Measurements from ENCODE around the gene RFPL3. TPM values are rescaled to one million over a fixed set of nuclear protein-coding genes. Genes with fewer than 3 reads are reported as not detected.

RFPL3 gene
- total and polyA plus RNA-seq, 2 donors (not counting 3 experiments of a cell fraction or from before 2014, with no cell fraction given), result not detected

- no TSS peak for BruUV-seq (replicated peaks)
- Histone ChIP-seq H3K27ac (ENCODE audit: insufficient read depth, low read depth, low read length) (no peak overlapping the region), H2AFZ (ENCODE audit: low read depth, low read length) (no peak overlapping the region), H3K36me3 (ENCODE audit: control insufficient read depth in 2 of 2, extremely low read depth in 1 of 2, insufficient read depth in 2 of 2, low read length in 2 of 2) (no peaks in the 10 kb centered on the region), H4K20me1 (replicated peaks; ENCODE audit: control insufficient read depth, extremely low read depth, insufficient read depth, low read length) (no peaks in the 10 kb centered on the region), H3K4me1 (ENCODE audit: control insufficient read depth, extremely low read depth, insufficient read depth, low read length) (no peaks in the 10 kb centered on the region), H3K9me3 (replicated peaks; ENCODE audit: control insufficient read depth, insufficient read depth, low read length) (no peaks in the 10 kb centered on the region), H3K9ac (replicated peaks; ENCODE audit: extremely low read depth, insufficient read depth, low read length) (no peak overlapping the region), H3K79me2 (ENCODE audit: control insufficient read depth, insufficient read depth, low read length) (no peaks in the 10 kb centered on the region), H3K4me3 (replicated peaks in 1 of 3; ENCODE audit: insufficient read depth in 1 of 3, low read depth in 1 of 3, low read length in 3 of 3) (no peak overlapping the region), H3K4me2 (ENCODE audit: insufficient read depth, low read length) (no peak overlapping the region), H3K27me3 (ENCODE audit: control insufficient read depth in 2 of 2, insufficient read depth in 2 of 2, low read length in 2 of 2) (peaks cover 2 to 3% of the 10 kb centered on the region in 2 experiments), H3K9me1 (replicated peaks; ENCODE audit: control insufficient read depth, extremely low read depth, insufficient read depth, low read length) (no peaks in the 10 kb centered on the region)
- CTCF ChIA-PET, result interaction anchor here (0.7 kb wide), 1 partner anchor 399 kb away, joined by 4 read pairs; no protein-coding TSS in a partner anchor
- intact Hi-C loops (cut with micrococcal nuclease), result loop anchor here (5.0 kb wide), 2 partner anchors 239 to 274 kb away; no protein-coding TSS in a partner anchor
- TF ChIP-seq POLR2AphosphoS5 (IDR thresholded peaks at IDR 0.05; ENCODE audit: insufficient read depth, low read depth, low read length), result no peak
- no peak for TF ChIP-seq MYC (IDR thresholded peaks at IDR 0.05; ENCODE audit: low read depth, low read length)
- TF ChIP-seq GATA2 (IDR thresholded peaks at IDR 0.05; ENCODE audit: insufficient read depth, insufficient read length, low read depth, low read length), result no peak
- no peak for TF ChIP-seq JUN (IDR thresholded peaks at IDR 0.05; ENCODE audit: borderline replicate concordance, insufficient read depth, insufficient read length, low read depth)
- TF ChIP-seq MAX (IDR thresholded peaks at IDR 0.05; ENCODE audit: insufficient read depth, insufficient read length), result no peak
- TF ChIP-seq FOS (IDR thresholded peaks at IDR 0.05; ENCODE audit: borderline replicate concordance, insufficient read depth, low read length), result no peak
- DNase-seq (ENCODE audit: low read depth, low spot score) (no peak), FAIRE-seq (no peak)
- dilution Hi-C loops (cut with MboI; ENCODE audit: extremely low pct_ligation_motif_present, low sequenced_read_pairs), result no loop called here
- POLR2A ChIA-PET, result no interaction called here
Measured at GRCh38 chr22:32376681-32377080, 19.0 kb downstream of the RFPL3 start.

- BruUV-seq (replicated peaks), result no TSS peak
- peaks cover 0 to 2% of the 10 kb centered on the region in 2 experiments for H3K27me3 ChIP-seq (ENCODE audit: control insufficient read depth in 2 of 2, insufficient read depth in 2 of 2, low read length in 2 of 2)
- ChIA-PET CTCF (interaction anchor here (0.6 to 1.5 kb wide), 15 partner anchors 10 to 713 kb away, joined by 3 to 10 read pairs (median 3); no protein-coding TSS in a partner anchor), POLR2A (no interaction called here)
- H3K4me2 ChIP-seq (ENCODE audit: insufficient read depth, low read length), result no peak overlapping the region
- H3K27ac ChIP-seq (ENCODE audit: insufficient read depth, low read depth, low read length), result no peak overlapping the region
- dilution Hi-C loops (cut with MboI; ENCODE audit: extremely low pct_ligation_motif_present, low sequenced_read_pairs) (no loop called here), intact Hi-C loops (cut with micrococcal nuclease) (loop anchor here (1.0 to 5.0 kb wide), 6 partner anchors 95 to 401 kb away; no protein-coding TSS in a partner anchor)
- DNase-seq (ENCODE audit: low read depth, low spot score) (peak; percentile 62), FAIRE-seq (peak; percentile 89)
- no peaks in the 10 kb centered on the region for H3K36me3 ChIP-seq (ENCODE audit: control insufficient read depth in 2 of 2, extremely low read depth in 1 of 2, insufficient read depth in 2 of 2, low read length in 2 of 2)
- no peaks in the 10 kb centered on the region for H4K20me1 ChIP-seq (replicated peaks; ENCODE audit: control insufficient read depth, extremely low read depth, insufficient read depth, low read length)
- H3K4me3 ChIP-seq (replicated peaks in 1 of 3; ENCODE audit: insufficient read depth in 1 of 3, low read depth in 1 of 3, low read length in 3 of 3), result no peak overlapping the region
- TF ChIP-seq CTCF (IDR thresholded peaks at IDR 0.05; ENCODE audit: extremely low read depth in 1 of 2, insufficient read depth in 1 of 2, low read depth in 1 of 2, low read length in 2 of 2) (peak; percentile 92 to 97), POLR2AphosphoS5 (IDR thresholded peaks at IDR 0.05; ENCODE audit: insufficient read depth, low read depth, low read length) (no peak)
- no peak overlapping the region for H3K9ac ChIP-seq (replicated peaks; ENCODE audit: extremely low read depth, insufficient read depth, low read length)
- H3K9me3 ChIP-seq (replicated peaks; ENCODE audit: control insufficient read depth, insufficient read depth, low read length), result no peaks in the 10 kb centered on the region
- H3K4me1 ChIP-seq (ENCODE audit: control insufficient read depth, extremely low read depth, insufficient read depth, low read length), result no peaks in the 10 kb centered on the region
- H3K79me2 ChIP-seq (ENCODE audit: control insufficient read depth, insufficient read depth, low read length), result no peaks in the 10 kb centered on the region
- H3K9me1 ChIP-seq (replicated peaks; ENCODE audit: control insufficient read depth, extremely low read depth, insufficient read depth, low read length), result no peaks in the 10 kb centered on the region
- H2AFZ ChIP-seq (ENCODE audit: low read depth, low read length), result no peak overlapping the region
Measured at GRCh38 chr22:32378707-32379272, 21.1 kb downstream of the RFPL3 start.

Data from endothelial cell of umbilical vein (primary cell).